Astrocyte of the cerebellum (primary cell): ENCODE data around the gene NMT2.

Source experiments
- DNase-seq: peaks from one replicate; pipeline ENCODE4 v3.0.0-alpha.2; 2011; ENCODE audit warnings: low read depth
- H3K4me3 ChIP-seq: 2 replicates; pipeline ENCODE4 v1.5.1; 2011; ENCODE audit warnings: mild to moderate bottlenecking, low read depth, low read length, moderate library complexity
- in situ Hi-C: cut with HindIII; loops from 2 replicates; pipeline ENCODE4 v1.10.0; 2017; ENCODE audit warnings: low sequenced_read_pairs
- TF ChIP-seq, protein P1 (sequence below): IDR thresholded peaks from 2 replicates; pipeline ENCODE4 v1.5.1; 2012; ENCODE audit warnings: low read length, low read depth, moderate library complexity, mild to moderate bottlenecking; ENCODE audit errors: missing control alignments

The NMT2 gene

GRCh38 chr10:15158448-15158847 lies 10.0 kb downstream of the NMT2 start:
- H3K4me3 ChIP-seq = no peak overlapping the region
- DNase-seq = no peak
- in situ Hi-C loops = no loop called here
- TF ChIP-seq, protein P1, sequence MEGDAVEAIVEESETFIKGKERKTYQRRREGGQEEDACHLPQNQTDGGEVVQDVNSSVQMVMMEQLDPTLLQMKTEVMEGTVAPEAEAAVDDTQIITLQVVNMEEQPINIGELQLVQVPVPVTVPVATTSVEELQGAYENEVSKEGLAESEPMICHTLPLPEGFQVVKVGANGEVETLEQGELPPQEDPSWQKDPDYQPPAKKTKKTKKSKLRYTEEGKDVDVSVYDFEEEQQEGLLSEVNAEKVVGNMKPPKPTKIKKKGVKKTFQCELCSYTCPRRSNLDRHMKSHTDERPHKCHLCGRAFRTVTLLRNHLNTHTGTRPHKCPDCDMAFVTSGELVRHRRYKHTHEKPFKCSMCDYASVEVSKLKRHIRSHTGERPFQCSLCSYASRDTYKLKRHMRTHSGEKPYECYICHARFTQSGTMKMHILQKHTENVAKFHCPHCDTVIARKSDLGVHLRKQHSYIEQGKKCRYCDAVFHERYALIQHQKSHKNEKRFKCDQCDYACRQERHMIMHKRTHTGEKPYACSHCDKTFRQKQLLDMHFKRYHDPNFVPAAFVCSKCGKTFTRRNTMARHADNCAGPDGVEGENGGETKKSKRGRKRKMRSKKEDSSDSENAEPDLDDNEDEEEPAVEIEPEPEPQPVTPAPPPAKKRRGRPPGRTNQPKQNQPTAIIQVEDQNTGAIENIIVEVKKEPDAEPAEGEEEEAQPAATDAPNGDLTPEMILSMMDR = no peak

GRCh38 chr10:15155978-15156656 lies 12.4 kb downstream of the NMT2 start:
- no peak overlapping the region for H3K4me3 ChIP-seq
- TF ChIP-seq, protein P1 = no peak
- in situ Hi-C loops = no loop called here
- DNase-seq = no peak

GRCh38 chr10:15152556-15152955 lies 15.9 kb downstream of the NMT2 start:
- no peak overlapping the region for H3K4me3 ChIP-seq
- TF ChIP-seq, protein P1 = no peak
- in situ Hi-C loops = no loop called here
- DNase-seq = no peak

DNA sequence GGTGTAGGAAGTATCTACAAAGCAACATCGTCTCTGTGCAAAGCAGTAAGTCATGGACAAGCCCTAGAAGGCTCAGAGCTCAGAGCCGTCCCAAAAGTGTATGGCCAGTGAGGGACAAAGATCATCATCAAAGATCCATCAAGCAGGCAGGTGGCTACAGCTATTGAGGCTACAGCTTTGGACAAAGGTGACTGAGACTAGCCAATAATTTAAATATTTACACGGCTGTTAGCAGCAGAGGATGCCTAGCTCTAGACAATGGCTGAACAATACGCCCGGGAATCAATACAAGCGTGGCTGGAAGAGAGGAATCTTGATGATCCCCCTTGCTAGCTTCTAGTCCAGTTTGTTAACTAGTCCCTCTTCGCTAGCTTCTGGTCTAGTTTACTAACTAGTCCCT lies 17.9 kb downstream of the NMT2 start:
- in situ Hi-C loops = no loop called here
- H3K4me3 ChIP-seq = no peak overlapping the region
- no peak for DNase-seq
- TF ChIP-seq, protein P1 = no peak

DNA sequence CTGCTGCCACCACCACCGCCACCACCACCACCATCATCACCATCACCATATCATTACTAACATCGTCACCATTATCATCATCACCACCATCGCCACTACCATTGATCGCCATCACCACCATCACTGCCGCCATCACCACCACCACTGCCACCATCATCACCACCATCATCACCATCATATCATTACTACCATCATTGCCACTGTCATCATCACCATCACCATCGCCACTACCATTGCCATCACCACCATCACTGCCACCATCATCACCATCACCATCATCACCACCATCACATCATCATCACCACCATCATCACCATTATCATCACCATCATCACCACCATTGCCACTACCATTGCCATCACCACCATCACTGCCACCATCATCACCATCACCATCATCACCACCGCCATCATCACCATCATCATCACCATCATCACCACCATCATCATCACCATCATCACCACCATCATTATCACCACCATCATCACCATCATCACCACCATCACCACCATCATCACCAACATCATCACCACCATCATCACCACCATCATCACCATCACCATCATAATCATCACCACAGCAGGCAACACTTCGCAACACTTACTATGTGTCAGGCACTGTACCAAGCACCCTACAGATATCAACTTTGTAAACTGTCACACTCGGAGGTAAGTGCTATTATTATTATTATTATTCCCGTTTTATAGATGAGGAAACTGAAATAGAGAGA lies 19.3 kb downstream of the NMT2 start:
- in situ Hi-C loops = no loop called here
- DNase-seq = no peak
- H3K4me3 ChIP-seq = no peak overlapping the region
- TF ChIP-seq, protein P1 = no peak

GRCh38 chr10:15147594-15148392 lies 20.7 kb downstream of the NMT2 start:
- in situ Hi-C loops = no loop called here
- TF ChIP-seq, protein P1 = no peak
- no peak overlapping the region for H3K4me3 ChIP-seq
- no peak for DNase-seq
